Measurements from ENCODE around the gene MRPL55. TPM values are rescaled to one million over a fixed set of nuclear protein-coding genes. Genes with fewer than 3 reads are reported as not detected.

Gene MRPL55
- total RNA-seq, 1 donor from 2014 or later: 38.1 TPM

DNA sequence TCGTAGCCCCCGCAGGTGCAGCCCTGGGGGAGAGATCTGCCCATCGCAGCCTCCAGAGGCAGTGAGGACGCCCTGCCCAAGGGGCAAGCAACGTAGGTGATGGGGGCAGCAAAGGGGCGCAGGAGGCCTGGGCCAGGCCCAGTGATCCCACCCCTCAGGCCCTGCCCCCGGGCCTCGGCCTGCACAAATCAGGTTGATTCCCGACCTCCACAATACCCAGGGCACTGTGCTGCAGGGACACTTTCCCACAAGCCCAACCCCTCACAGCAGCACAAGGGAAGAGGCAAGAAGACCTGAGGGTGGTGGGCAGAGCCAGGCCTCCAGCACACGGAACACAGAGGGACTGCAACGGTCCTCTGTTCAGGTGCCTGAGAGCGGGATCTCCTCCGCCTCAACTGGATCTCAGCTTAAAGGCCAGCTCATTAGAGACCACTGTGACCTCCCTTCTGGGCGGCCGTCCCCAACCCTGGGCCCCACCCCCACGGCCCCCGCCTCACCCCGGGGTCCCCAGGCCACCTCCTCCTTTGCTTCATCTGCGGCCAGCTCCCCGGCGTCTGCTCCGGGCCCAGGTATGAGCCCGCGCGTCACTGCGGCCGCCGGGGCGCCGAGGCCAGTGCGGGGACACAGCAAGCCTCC is 27.4 kb downstream of the MRPL55 start:
- H3K36me3 ChIP-seq (ENCODE audit: control insufficient read depth in 3 of 3, insufficient read depth in 3 of 3, low read length in 3 of 3): peaks cover 0 to 4% (median 0%) of the 10 kb centered on the region in 3 donors
- peaks cover 40 to 45% (median 41%) of the 10 kb centered on the region in 3 donors for H3K4me1 ChIP-seq (ENCODE audit: control insufficient read depth in 3 of 3, insufficient read depth in 3 of 3, low read length in 3 of 3)
- H3K4me3 ChIP-seq (ENCODE audit: low read length in 3 of 3): peak overlapping the region; percentile 85 to 100 (median 87)
- H3K27ac ChIP-seq (ENCODE audit: low read depth, low read length): peak overlapping the region; percentile 40
- H3K9me3 ChIP-seq (ENCODE audit: control insufficient read depth in 3 of 3, low read length in 3 of 3): no peaks in the 10 kb centered on the region
- H3K9ac ChIP-seq (ENCODE audit: low read depth in 1 of 3, low read length in 3 of 3): peak overlapping the region; percentile 87 to 98 (median 89)
- H3K27me3 ChIP-seq (ENCODE audit: control insufficient read depth in 3 of 3, insufficient read depth in 3 of 3, low read length in 3 of 3): no peaks in the 10 kb centered on the region

DNA sequence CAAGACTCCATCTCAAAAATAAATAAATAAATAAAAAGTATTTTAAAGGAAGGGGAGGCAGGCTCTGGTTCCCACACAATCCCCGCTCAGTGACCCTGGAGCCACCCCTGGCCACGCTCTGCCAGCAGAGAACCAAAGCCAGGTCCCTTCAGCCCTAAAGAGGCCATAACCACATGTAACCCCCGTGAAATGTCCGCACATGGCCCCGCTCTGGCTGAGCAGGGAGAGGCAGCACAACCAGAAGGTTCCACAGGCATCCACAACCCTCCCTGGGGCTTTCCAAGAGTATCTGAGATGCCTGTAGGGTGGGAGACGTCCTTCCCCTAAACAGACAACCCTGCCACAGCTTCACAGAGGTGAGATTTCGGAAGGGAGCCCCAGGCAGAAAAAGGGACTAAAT is 28.0 kb downstream of the MRPL55 start:
- H3K27ac ChIP-seq (ENCODE audit: low read depth, low read length): no peak overlapping the region

DNA sequence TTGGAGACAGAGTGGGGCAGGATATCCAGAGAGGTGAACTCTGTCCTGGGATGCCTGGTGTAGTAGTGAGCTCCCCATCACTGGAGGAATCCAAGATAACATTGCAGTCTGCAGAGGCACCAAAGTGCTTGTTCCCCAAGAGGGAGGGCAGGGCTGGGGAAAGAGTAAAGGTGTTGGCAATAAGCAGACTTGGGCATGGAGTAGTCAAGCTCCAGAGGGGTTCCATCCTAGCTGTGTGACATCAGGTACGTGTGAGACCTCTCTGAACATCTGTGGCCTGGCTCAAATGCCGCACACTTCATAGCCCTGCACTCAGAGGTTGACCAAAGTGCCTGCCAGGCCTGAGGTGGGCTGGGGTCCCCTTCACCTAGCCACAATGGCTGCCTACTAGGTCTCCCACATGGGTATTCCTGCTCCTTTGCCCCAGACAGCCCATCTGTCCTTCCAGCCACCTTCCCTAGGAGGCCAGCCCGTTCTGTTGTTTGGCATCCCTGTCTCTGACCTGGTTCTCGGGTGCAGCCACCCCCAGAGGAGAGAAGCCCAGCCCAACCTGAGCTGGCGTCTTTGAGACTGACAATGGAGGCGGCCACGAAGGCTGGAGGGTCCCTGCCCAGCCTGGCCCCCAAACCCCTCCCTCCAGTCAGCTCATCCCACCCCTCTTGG is 29.4 kb downstream of the MRPL55 start:
- Histone ChIP-seq H3K4me3 (ENCODE audit: low read length in 3 of 3) (no peak overlapping the region), H3K27me3 (ENCODE audit: control insufficient read depth in 3 of 3, insufficient read depth in 3 of 3, low read length in 3 of 3) (peaks cover 10 to 17% (median 12%) of the 10 kb centered on the region in 3 donors), H3K27ac (ENCODE audit: low read depth, low read length) (no peak overlapping the region), H3K9me3 (ENCODE audit: control insufficient read depth in 3 of 3, low read length in 3 of 3) (no peaks in the 10 kb centered on the region), H3K36me3 (ENCODE audit: control insufficient read depth in 3 of 3, insufficient read depth in 3 of 3, low read length in 3 of 3) (peaks cover 0 to 4% (median 0%) of the 10 kb centered on the region in 3 donors), H3K9ac (ENCODE audit: low read depth in 1 of 3, low read length in 3 of 3) (no peak overlapping the region), H3K4me1 (ENCODE audit: control insufficient read depth in 3 of 3, insufficient read depth in 3 of 3, low read length in 3 of 3) (peaks cover 21 to 27% (median 22%) of the 10 kb centered on the region in 3 donors)

More for the DNA sequence above, 28.0 kb downstream of the MRPL55 start:
- H3K9ac ChIP-seq (ENCODE audit: low read depth in 1 of 3, low read length in 3 of 3): peak overlapping the region in 2 of 3 donors; percentile 34 to 98
- H3K36me3 ChIP-seq (ENCODE audit: control insufficient read depth in 3 of 3, insufficient read depth in 3 of 3, low read length in 3 of 3): peaks cover 0 to 4% (median 0%) of the 10 kb centered on the region in 3 donors
- peaks cover 35 to 41% (median 36%) of the 10 kb centered on the region in 3 donors for H3K4me1 ChIP-seq (ENCODE audit: control insufficient read depth in 3 of 3, insufficient read depth in 3 of 3, low read length in 3 of 3)
- H3K9me3 ChIP-seq (ENCODE audit: control insufficient read depth in 3 of 3, low read length in 3 of 3): no peaks in the 10 kb centered on the region
- peak overlapping the region in 2 of 3 donors; percentile 85 to 100 for H3K4me3 ChIP-seq (ENCODE audit: low read length in 3 of 3)
- peaks cover 0 to 3% (median 0%) of the 10 kb centered on the region in 3 donors for H3K27me3 ChIP-seq (ENCODE audit: control insufficient read depth in 3 of 3, insufficient read depth in 3 of 3, low read length in 3 of 3)

- H3K4me1 ChIP-seq (ENCODE audit: control insufficient read depth in 3 of 3, insufficient read depth in 3 of 3, low read length in 3 of 3): peaks cover 14 to 20% (median 15%) of the 10 kb centered on the region in 3 donors
These were observed 30.1 kb downstream of the MRPL55 start for GRCh38 chr1:228079013-228079412.

GRCh38 chr1:228077565-228078330 is 31.4 kb downstream of the MRPL55 start:
- no peaks in the 10 kb centered on the region for H3K36me3 ChIP-seq (ENCODE audit: control insufficient read depth in 3 of 3, insufficient read depth in 3 of 3, low read length in 3 of 3)
- peak overlapping the region in 1 of 3 donors; percentile 25 for H3K9ac ChIP-seq (ENCODE audit: low read depth in 1 of 3, low read length in 3 of 3)
- H3K27ac ChIP-seq (ENCODE audit: low read depth, low read length): no peak overlapping the region
- H3K4me3 ChIP-seq (ENCODE audit: low read length in 3 of 3): no peak overlapping the region
- peaks cover 8 to 11% (median 8%) of the 10 kb centered on the region in 3 donors for H3K4me1 ChIP-seq (ENCODE audit: control insufficient read depth in 3 of 3, insufficient read depth in 3 of 3, low read length in 3 of 3)
- peaks cover 20 to 28% (median 26%) of the 10 kb centered on the region in 3 donors for H3K27me3 ChIP-seq (ENCODE audit: control insufficient read depth in 3 of 3, insufficient read depth in 3 of 3, low read length in 3 of 3)
- H3K9me3 ChIP-seq (ENCODE audit: control insufficient read depth in 3 of 3, low read length in 3 of 3): no peaks in the 10 kb centered on the region

More at GRCh38 chr1:228079013-228079412, 30.1 kb downstream of the MRPL55 start:
- H3K4me3 ChIP-seq (ENCODE audit: low read length in 3 of 3): no peak overlapping the region
- H3K27ac ChIP-seq (ENCODE audit: low read depth, low read length): no peak overlapping the region
- no peaks in the 10 kb centered on the region for H3K9me3 ChIP-seq (ENCODE audit: control insufficient read depth in 3 of 3, low read length in 3 of 3)
- H3K36me3 ChIP-seq (ENCODE audit: control insufficient read depth in 3 of 3, insufficient read depth in 3 of 3, low read length in 3 of 3): peaks cover 0 to 4% (median 0%) of the 10 kb centered on the region in 3 donors
- H3K27me3 ChIP-seq (ENCODE audit: control insufficient read depth in 3 of 3, insufficient read depth in 3 of 3, low read length in 3 of 3): peaks cover 15 to 21% (median 16%) of the 10 kb centered on the region in 3 donors
- H3K9ac ChIP-seq (ENCODE audit: low read depth in 1 of 3, low read length in 3 of 3): no peak overlapping the region

DNA sequence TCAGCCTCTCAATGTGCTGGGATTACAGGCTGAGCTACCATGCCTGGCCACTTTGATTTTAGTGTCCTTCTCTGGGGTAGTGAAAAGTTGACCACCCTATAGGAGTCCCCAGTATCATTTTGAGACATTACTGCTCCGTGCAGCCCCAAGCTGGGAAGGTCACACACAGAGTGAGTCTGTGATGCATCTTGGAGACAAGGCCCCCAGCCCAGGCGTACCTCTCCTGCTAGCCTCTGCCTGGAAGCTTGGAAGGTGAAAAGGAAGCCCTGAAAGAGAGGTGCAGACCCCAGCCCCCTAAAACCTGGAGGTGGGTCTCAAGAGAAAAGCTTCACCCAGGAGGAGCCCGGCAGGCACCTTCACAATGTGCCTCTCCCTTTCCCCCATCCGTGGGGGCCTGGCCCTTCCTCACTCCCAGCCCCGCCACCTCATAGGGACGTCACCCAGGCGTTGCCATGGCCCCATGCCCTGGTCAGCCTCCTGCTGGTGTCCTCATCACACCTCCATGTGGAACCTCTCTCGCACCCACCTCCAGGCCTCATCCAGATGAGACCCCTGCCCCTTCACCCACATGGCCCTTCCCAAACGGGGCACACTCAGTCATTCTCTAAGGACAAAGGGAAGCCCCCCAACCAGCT is 32.2 kb downstream of the MRPL55 start:
- no peaks in the 10 kb centered on the region for H3K36me3 ChIP-seq (ENCODE audit: control insufficient read depth in 3 of 3, insufficient read depth in 3 of 3, low read length in 3 of 3)
- peak overlapping the region in 1 of 3 donors; percentile 25 for H3K9ac ChIP-seq (ENCODE audit: low read depth in 1 of 3, low read length in 3 of 3)
- H3K27ac ChIP-seq (ENCODE audit: low read depth, low read length): no peak overlapping the region
- H3K4me1 ChIP-seq (ENCODE audit: control insufficient read depth in 3 of 3, insufficient read depth in 3 of 3, low read length in 3 of 3): peaks cover 8% of the 10 kb centered on the region in 3 donors
- no peak overlapping the region for H3K4me3 ChIP-seq (ENCODE audit: low read length in 3 of 3)
- no peaks in the 10 kb centered on the region for H3K9me3 ChIP-seq (ENCODE audit: control insufficient read depth in 3 of 3, low read length in 3 of 3)
- H3K27me3 ChIP-seq (ENCODE audit: control insufficient read depth in 3 of 3, insufficient read depth in 3 of 3, low read length in 3 of 3): peaks cover 26 to 34% (median 33%) of the 10 kb centered on the region in 3 donors

DNA sequence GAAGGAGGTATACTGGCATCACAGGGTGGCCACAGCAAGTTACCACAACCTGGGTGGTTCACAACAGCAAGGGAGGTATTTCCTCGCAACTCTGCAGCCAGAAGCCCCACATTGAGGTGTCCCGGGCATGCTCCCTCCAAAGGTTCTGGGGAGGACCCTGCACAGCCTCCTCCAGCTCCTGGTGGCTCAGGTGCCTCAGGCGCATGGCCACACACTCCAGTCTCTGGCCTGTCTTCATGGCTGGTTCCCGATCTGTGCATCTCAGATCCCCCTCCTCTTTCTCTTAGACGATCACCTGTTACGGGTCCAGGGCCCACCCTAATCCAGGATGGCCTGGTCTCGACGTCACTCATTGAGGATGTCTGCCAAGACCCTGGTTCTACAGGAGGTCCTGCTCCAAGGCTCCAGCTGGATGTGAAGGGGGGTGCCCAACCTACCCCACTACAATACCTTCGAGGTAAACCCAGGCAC is 33.3 kb downstream of the MRPL55 start:
- Histone ChIP-seq H3K27ac (ENCODE audit: low read depth, low read length) (no peak overlapping the region), H3K9me3 (ENCODE audit: control insufficient read depth in 3 of 3, low read length in 3 of 3) (no peaks in the 10 kb centered on the region), H3K9ac (ENCODE audit: low read depth in 1 of 3, low read length in 3 of 3) (no peak overlapping the region), H3K36me3 (ENCODE audit: control insufficient read depth in 3 of 3, insufficient read depth in 3 of 3, low read length in 3 of 3) (no peaks in the 10 kb centered on the region), H3K4me3 (ENCODE audit: low read length in 3 of 3) (no peak overlapping the region), H3K27me3 (ENCODE audit: control insufficient read depth in 3 of 3, insufficient read depth in 3 of 3, low read length in 3 of 3) (peaks cover 28 to 43% (median 38%) of the 10 kb centered on the region in 3 donors), H3K4me1 (ENCODE audit: control insufficient read depth in 3 of 3, insufficient read depth in 3 of 3, low read length in 3 of 3) (no peaks in the 10 kb centered on the region)

GRCh38 chr1:228074954-228075730 is 34.0 kb downstream of the MRPL55 start:
- no peak overlapping the region for H3K27ac ChIP-seq (ENCODE audit: low read depth, low read length)
- peaks cover 32 to 48% (median 41%) of the 10 kb centered on the region in 3 donors for H3K27me3 ChIP-seq (ENCODE audit: control insufficient read depth in 3 of 3, insufficient read depth in 3 of 3, low read length in 3 of 3)
- no peak overlapping the region for H3K4me3 ChIP-seq (ENCODE audit: low read length in 3 of 3)
- H3K9ac ChIP-seq (ENCODE audit: low read depth in 1 of 3, low read length in 3 of 3): no peak overlapping the region
- H3K9me3 ChIP-seq (ENCODE audit: control insufficient read depth in 3 of 3, low read length in 3 of 3): no peaks in the 10 kb centered on the region
- no peaks in the 10 kb centered on the region for H3K36me3 ChIP-seq (ENCODE audit: control insufficient read depth in 3 of 3, insufficient read depth in 3 of 3, low read length in 3 of 3)
- no peaks in the 10 kb centered on the region for H3K4me1 ChIP-seq (ENCODE audit: control insufficient read depth in 3 of 3, insufficient read depth in 3 of 3, low read length in 3 of 3)

Data from skeletal muscle tissue (tissue), 4 donors.